ENCODE results near the gene POLR2F.

- no peak for TF ChIP-seq CTCF (IDR thresholded peaks at IDR 0.05)
- no peak for TF ChIP-seq CREB1 (CRISPR knock-in tag; IDR thresholded peaks at IDR 0.05)
- no peak for TF ChIP-seq USF2 (CRISPR knock-in tag; IDR thresholded peaks at IDR 0.05)
- TF ChIP-seq USF1 (CRISPR knock-in tag; IDR thresholded peaks at IDR 0.05) = no peak
- no peak for TF ChIP-seq NR2C2 (CRISPR knock-in tag; IDR thresholded peaks at IDR 0.05)
- TF ChIP-seq E2F1 (CRISPR knock-in tag; IDR thresholded peaks at IDR 0.05) = no peak
- no peak for TF ChIP-seq CBFB (CRISPR knock-in tag; IDR thresholded peaks at IDR 0.05; ENCODE audit: low read depth)
- TF ChIP-seq NR3C1 (CRISPR knock-in tag; conservative IDR thresholded peaks at IDR 0.05; ENCODE audit: low read depth) = no peak
- no peak for TF ChIP-seq MXD4 (CRISPR knock-in tag; IDR thresholded peaks at IDR 0.05; ENCODE audit: borderline replicate concordance)
- TF ChIP-seq TCF7 (CRISPR knock-in tag; IDR thresholded peaks at IDR 0.05; ENCODE audit: low read depth) = no peak
- no peak for TF ChIP-seq SP1 (CRISPR knock-in tag; conservative IDR thresholded peaks at IDR 0.05)
- no peak for TF ChIP-seq FOXP1 (CRISPR knock-in tag; IDR thresholded peaks at IDR 0.05; ENCODE audit: borderline replicate concordance)
- TF ChIP-seq GTF2I (CRISPR knock-in tag; conservative IDR thresholded peaks at IDR 0.05) = no peak
- TF ChIP-seq ZNF532 (CRISPR knock-in tag; IDR thresholded peaks at IDR 0.05; ENCODE audit: borderline replicate concordance) = no peak
Observed at GRCh38 chr22:37999236-37999635, 45.7 kb downstream of the POLR2F start.

All from WTC11 (cell line).